Measurements from ENCODE around the gene FAM170B.

DNA sequence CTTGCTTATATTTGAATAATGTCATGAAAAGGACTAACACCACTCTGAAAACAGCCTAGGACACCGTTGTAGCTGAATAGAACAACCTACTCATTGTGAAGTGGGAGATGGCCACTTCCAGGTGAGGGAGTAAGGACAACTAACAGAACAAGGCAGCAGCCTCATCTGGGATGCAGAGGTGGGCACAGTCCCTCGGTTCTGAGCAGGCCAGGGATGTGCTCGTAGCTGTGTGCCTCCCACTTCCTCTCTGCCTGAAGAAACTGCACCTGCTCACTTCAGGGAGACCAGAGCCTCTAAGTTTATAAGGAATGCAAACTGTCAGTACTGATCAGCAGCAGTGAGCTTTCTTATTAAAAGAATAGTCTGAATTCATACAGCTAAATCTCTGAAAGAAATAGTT is 21.0 kb downstream of the FAM170B start:
- TF ChIP-seq, protein P1, sequence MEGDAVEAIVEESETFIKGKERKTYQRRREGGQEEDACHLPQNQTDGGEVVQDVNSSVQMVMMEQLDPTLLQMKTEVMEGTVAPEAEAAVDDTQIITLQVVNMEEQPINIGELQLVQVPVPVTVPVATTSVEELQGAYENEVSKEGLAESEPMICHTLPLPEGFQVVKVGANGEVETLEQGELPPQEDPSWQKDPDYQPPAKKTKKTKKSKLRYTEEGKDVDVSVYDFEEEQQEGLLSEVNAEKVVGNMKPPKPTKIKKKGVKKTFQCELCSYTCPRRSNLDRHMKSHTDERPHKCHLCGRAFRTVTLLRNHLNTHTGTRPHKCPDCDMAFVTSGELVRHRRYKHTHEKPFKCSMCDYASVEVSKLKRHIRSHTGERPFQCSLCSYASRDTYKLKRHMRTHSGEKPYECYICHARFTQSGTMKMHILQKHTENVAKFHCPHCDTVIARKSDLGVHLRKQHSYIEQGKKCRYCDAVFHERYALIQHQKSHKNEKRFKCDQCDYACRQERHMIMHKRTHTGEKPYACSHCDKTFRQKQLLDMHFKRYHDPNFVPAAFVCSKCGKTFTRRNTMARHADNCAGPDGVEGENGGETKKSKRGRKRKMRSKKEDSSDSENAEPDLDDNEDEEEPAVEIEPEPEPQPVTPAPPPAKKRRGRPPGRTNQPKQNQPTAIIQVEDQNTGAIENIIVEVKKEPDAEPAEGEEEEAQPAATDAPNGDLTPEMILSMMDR (IDR thresholded peaks at IDR 0.05), result no peak
- TF ChIP-seq, protein P2, sequence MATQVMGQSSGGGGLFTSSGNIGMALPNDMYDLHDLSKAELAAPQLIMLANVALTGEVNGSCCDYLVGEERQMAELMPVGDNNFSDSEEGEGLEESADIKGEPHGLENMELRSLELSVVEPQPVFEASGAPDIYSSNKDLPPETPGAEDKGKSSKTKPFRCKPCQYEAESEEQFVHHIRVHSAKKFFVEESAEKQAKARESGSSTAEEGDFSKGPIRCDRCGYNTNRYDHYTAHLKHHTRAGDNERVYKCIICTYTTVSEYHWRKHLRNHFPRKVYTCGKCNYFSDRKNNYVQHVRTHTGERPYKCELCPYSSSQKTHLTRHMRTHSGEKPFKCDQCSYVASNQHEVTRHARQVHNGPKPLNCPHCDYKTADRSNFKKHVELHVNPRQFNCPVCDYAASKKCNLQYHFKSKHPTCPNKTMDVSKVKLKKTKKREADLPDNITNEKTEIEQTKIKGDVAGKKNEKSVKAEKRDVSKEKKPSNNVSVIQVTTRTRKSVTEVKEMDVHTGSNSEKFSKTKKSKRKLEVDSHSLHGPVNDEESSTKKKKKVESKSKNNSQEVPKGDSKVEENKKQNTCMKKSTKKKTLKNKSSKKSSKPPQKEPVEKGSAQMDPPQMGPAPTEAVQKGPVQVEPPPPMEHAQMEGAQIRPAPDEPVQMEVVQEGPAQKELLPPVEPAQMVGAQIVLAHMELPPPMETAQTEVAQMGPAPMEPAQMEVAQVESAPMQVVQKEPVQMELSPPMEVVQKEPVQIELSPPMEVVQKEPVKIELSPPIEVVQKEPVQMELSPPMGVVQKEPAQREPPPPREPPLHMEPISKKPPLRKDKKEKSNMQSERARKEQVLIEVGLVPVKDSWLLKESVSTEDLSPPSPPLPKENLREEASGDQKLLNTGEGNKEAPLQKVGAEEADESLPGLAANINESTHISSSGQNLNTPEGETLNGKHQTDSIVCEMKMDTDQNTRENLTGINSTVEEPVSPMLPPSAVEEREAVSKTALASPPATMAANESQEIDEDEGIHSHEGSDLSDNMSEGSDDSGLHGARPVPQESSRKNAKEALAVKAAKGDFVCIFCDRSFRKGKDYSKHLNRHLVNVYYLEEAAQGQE (IDR thresholded peaks at IDR 0.05; ENCODE audit: insufficient read depth in 1 of 2, low read depth in 2 of 2, low read length in 1 of 2), result no peak
